Trophoblast cell (in vitro differentiated cells and primary cell): Measurements from ENCODE around the gene SGCA.

Experiments used
- DNase-seq, 2 donors: peaks; one replicate each; pipeline ENCODE4 v3.0.0-alpha.2; 2016
- H2AFZ ChIP-seq: 2 replicates; pipeline ENCODE4 v1.6.1; 2013; ENCODE audit warnings: low read length, moderate library complexity, mild to moderate bottlenecking; ENCODE audit not compliant: insufficient read depth, poor library complexity
- H2AK5ac ChIP-seq: 2 replicates; pipeline ENCODE4 v1.6.1; 2013; ENCODE audit warnings: mild to moderate bottlenecking, low read length
- H2BK120ac ChIP-seq: 2 replicates; pipeline ENCODE4 v1.6.1; 2013; ENCODE audit warnings: low read length, mild to moderate bottlenecking, moderate library complexity; ENCODE audit not compliant: insufficient read depth, poor library complexity
- H2BK12ac ChIP-seq: 2 replicates; pipeline ENCODE4 v1.6.1; 2013; ENCODE audit warnings: mild to moderate bottlenecking, low read length, moderate library complexity
- H2BK5ac ChIP-seq: 2 replicates; pipeline ENCODE4 v1.6.1; 2013; ENCODE audit warnings: low read length, low read depth, moderate library complexity, mild to moderate bottlenecking; ENCODE audit not compliant: poor library complexity
- H3K14ac ChIP-seq: 2 replicates; pipeline ENCODE4 v1.6.1; 2013; ENCODE audit warnings: mild to moderate bottlenecking, low read length
- H3K18ac ChIP-seq: 2 replicates; pipeline ENCODE4 v1.6.1; 2013; ENCODE audit warnings: mild to moderate bottlenecking, low read length
- H3K23ac ChIP-seq: 2 replicates; pipeline ENCODE4 v1.6.1; 2013; ENCODE audit warnings: low read length
- H3K27ac ChIP-seq: 2 replicates; pipeline ENCODE4 v1.5.1; 2013; ENCODE audit warnings: low read depth, mild to moderate bottlenecking, inconsistent platforms, low read length, moderate library complexity
- H3K27me3 ChIP-seq: 2 replicates; pipeline ENCODE4 v1.6.1; 2013; ENCODE audit warnings: inconsistent platforms, mild to moderate bottlenecking, low read length, moderate library complexity; ENCODE audit not compliant: insufficient read depth
- H3K36me3 ChIP-seq, 2 experiments: 1 replicate in 1 of 2; 2 replicates in 1 of 2; pipeline ENCODE4 v1.6.1; 2013; ENCODE audit warnings: low read length in 2 of 2, mild to moderate bottlenecking in 2 of 2, moderate library complexity in 1 of 2; ENCODE audit not compliant: insufficient read depth in 2 of 2, control insufficient read depth in 1 of 2
- H3K4ac ChIP-seq: 2 replicates; pipeline ENCODE4 v1.6.1; 2013; ENCODE audit warnings: low read depth, mild to moderate bottlenecking, low read length, moderate library complexity
- H3K4me1 ChIP-seq, 2 experiments: 1 replicate in 1 of 2; 2 replicates in 1 of 2; pipeline ENCODE4 v1.6.1; 2013; ENCODE audit warnings: low read length in 2 of 2, mild to moderate bottlenecking in 2 of 2, moderate library complexity in 1 of 2; ENCODE audit not compliant: insufficient read depth in 2 of 2, control insufficient read depth in 1 of 2
- H3K4me2 ChIP-seq: 2 replicates; pipeline ENCODE4 v1.6.1; 2013; ENCODE audit warnings: inconsistent platforms, mild to moderate bottlenecking, low read length, moderate library complexity
- H3K4me3 ChIP-seq: 2 replicates; pipeline ENCODE4 v1.5.1; 2013; ENCODE audit warnings: mild to moderate bottlenecking, low read depth, low read length, inconsistent platforms
- H3K79me1 ChIP-seq: one replicate; pipeline ENCODE4 v1.6.1; 2013; ENCODE audit warnings: low read length
- H3K79me2 ChIP-seq: 2 replicates; pipeline ENCODE4 v1.6.1; 2013; ENCODE audit warnings: low read length, mild to moderate bottlenecking; ENCODE audit not compliant: control insufficient read depth, insufficient read depth, poor library complexity
- H3K9ac ChIP-seq: 2 replicates; pipeline ENCODE4 v1.6.1; 2013; ENCODE audit warnings: mild to moderate bottlenecking, low read length
- H3K9me3 ChIP-seq: 2 replicates; pipeline ENCODE4 v1.6.1; 2013; ENCODE audit warnings: low read depth, mild to moderate bottlenecking, control low read depth, inconsistent platforms, low read length; ENCODE audit not compliant: insufficient read depth
- H4K12ac ChIP-seq: 2 replicates; pipeline ENCODE4 v1.6.1; 2013; ENCODE audit warnings: low read depth, mild to moderate bottlenecking, low read length, moderate library complexity
- H4K8ac ChIP-seq: 2 replicates; pipeline ENCODE4 v1.6.1; 2013; ENCODE audit warnings: low read depth, mild to moderate bottlenecking, low read length, moderate library complexity
- H4K91ac ChIP-seq: one replicate; pipeline ENCODE4 v1.6.1; 2013; ENCODE audit warnings: low read depth, mild to moderate bottlenecking, low read length, moderate library complexity
- WGBS: extraction: QIAGEN DNeasy Blood & Tissue Kit; methylation state at CpG from one replicate; pipeline ENCODE4 v1.1.7; 2013; ENCODE audit warnings: missing lambda C conversion rate; ENCODE audit not compliant: insufficient read length, insufficient coverage; ENCODE audit errors: extremely low coverage; 5-methylcytosine and 5-hydroxymethylcytosine counted together

SGCA gene

GRCh38 chr17:50134206-50135110, 31.3 kb upstream of the SGCA start:
- WGBS: no CpG with 5 or more reads among the region's 16 CpGs
- Histone ChIP-seq H3K79me2 (peaks cover 2% of the 10 kb centered on the region), H2BK12ac (no peak overlapping the region)

GRCh38 chr17:50135316-50136095, 30.3 kb upstream of the SGCA start:
- no peaks in the 10 kb centered on the region for H3K27me3 ChIP-seq
- no peak overlapping the region for H2BK5ac ChIP-seq
- no peak for DNase-seq
- H3K79me2 ChIP-seq: no peaks in the 10 kb centered on the region
- no peak overlapping the region for H3K4me3 ChIP-seq
- no CpG with 5 or more reads among the region's 16 CpGs for WGBS
- no peak overlapping the region for H3K14ac ChIP-seq
- no peak overlapping the region for H3K9ac ChIP-seq
- H2AFZ ChIP-seq: no peak overlapping the region
- H3K9me3 ChIP-seq: no peaks in the 10 kb centered on the region
- H3K18ac ChIP-seq: no peak overlapping the region
- H2AK5ac ChIP-seq: no peak overlapping the region
- peaks cover 59% of the 10 kb centered on the region in 2 experiments for H3K36me3 ChIP-seq
- H3K4ac ChIP-seq: no peak overlapping the region
- H3K4me2 ChIP-seq: no peak overlapping the region
- H2BK12ac ChIP-seq: no peak overlapping the region
- no peak overlapping the region for H3K27ac ChIP-seq
- H4K91ac ChIP-seq: no peak overlapping the region
- no peak overlapping the region for H4K8ac ChIP-seq
- H2BK120ac ChIP-seq: no peak overlapping the region
- H3K23ac ChIP-seq: no peak overlapping the region
- H3K4me1 ChIP-seq: peaks cover 13 to 24% of the 10 kb centered on the region in 2 experiments
- H4K12ac ChIP-seq: no peak overlapping the region
- peaks cover 2% of the 10 kb centered on the region for H3K79me1 ChIP-seq

More at GRCh38 chr17:50134206-50135110, 31.3 kb upstream of the SGCA start:
- H2AK5ac ChIP-seq: no peak overlapping the region
- no peak overlapping the region for H4K12ac ChIP-seq
- H4K91ac ChIP-seq: no peak overlapping the region
- H3K23ac ChIP-seq: no peak overlapping the region
- peaks cover 50 to 52% of the 10 kb centered on the region in 2 experiments for H3K36me3 ChIP-seq
- no peak overlapping the region for H3K4ac ChIP-seq
- no peak overlapping the region for H2BK5ac ChIP-seq
- H3K4me2 ChIP-seq: no peak overlapping the region
- no peak overlapping the region for H3K9ac ChIP-seq
- no peak for DNase-seq
- H3K14ac ChIP-seq: no peak overlapping the region
- H3K27ac ChIP-seq: no peak overlapping the region
- no peaks in the 10 kb centered on the region for H3K27me3 ChIP-seq
- peaks cover 16 to 23% of the 10 kb centered on the region in 2 experiments for H3K4me1 ChIP-seq
- no peak overlapping the region for H2BK120ac ChIP-seq
- no peaks in the 10 kb centered on the region for H3K9me3 ChIP-seq
- H3K4me3 ChIP-seq: no peak overlapping the region
- H3K79me1 ChIP-seq: peaks cover 6% of the 10 kb centered on the region
- no peak overlapping the region for H4K8ac ChIP-seq
- H3K18ac ChIP-seq: no peak overlapping the region
- H2AFZ ChIP-seq: no peak overlapping the region

GRCh38 chr17:50136096-50136687, 29.6 kb upstream of the SGCA start:
- Histone ChIP-seq H4K91ac (no peak overlapping the region), H3K36me3 (peaks cover 66% of the 10 kb centered on the region in 2 experiments), H3K4me2 (no peak overlapping the region), H3K14ac (no peak overlapping the region), H3K18ac (no peak overlapping the region), H2BK12ac (no peak overlapping the region), H4K8ac (no peak overlapping the region), H3K23ac (no peak overlapping the region), H2BK5ac (no peak overlapping the region), H3K9me3 (peaks cover 3% of the 10 kb centered on the region), H2BK120ac (no peak overlapping the region), H3K27ac (no peak overlapping the region), H3K4me1 (peaks cover 8 to 18% of the 10 kb centered on the region in 2 experiments), H3K27me3 (no peaks in the 10 kb centered on the region), H3K9ac (no peak overlapping the region), H3K4me3 (no peak overlapping the region), H4K12ac (no peak overlapping the region), H3K79me2 (no peaks in the 10 kb centered on the region), H3K79me1 (peaks cover 2% of the 10 kb centered on the region), H3K4ac (no peak overlapping the region), H2AK5ac (no peak overlapping the region), H2AFZ (no peak overlapping the region)
- no CpG with 5 or more reads among the region's 11 CpGs for whole genome bisulfite sequencing
- no peak for DNase-seq

- H2AFZ ChIP-seq: no peak overlapping the region
Measured at GRCh38 chr17:50137042-50137441, 28.8 kb upstream of the SGCA start.

More at GRCh38 chr17:50137042-50137441, 28.8 kb upstream of the SGCA start:
- no CpG with 5 or more reads among the region's 4 CpGs for WGBS
- Histone ChIP-seq H3K18ac (no peak overlapping the region), H3K79me2 (no peaks in the 10 kb centered on the region), H2BK120ac (no peak overlapping the region), H3K4me2 (no peak overlapping the region), H3K79me1 (peaks cover 2% of the 10 kb centered on the region), H3K14ac (no peak overlapping the region), H3K4me1 (peaks cover 8 to 18% of the 10 kb centered on the region in 2 experiments), H4K8ac (no peak overlapping the region), H4K12ac (no peak overlapping the region), H2AK5ac (no peak overlapping the region), H3K9ac (no peak overlapping the region), H3K27ac (no peak overlapping the region), H3K4ac (no peak overlapping the region), H2BK12ac (no peak overlapping the region), H4K91ac (no peak overlapping the region), H3K4me3 (no peak overlapping the region), H3K36me3 (peaks cover 72 to 73% of the 10 kb centered on the region in 2 experiments), H3K23ac (no peak overlapping the region), H2BK5ac (no peak overlapping the region), H3K27me3 (no peaks in the 10 kb centered on the region), H3K9me3 (peaks cover 3% of the 10 kb centered on the region)
- no peak for DNase-seq
